ENCODE results near the gene BAG3.

- TF ChIP-seq CTCF (conservative IDR thresholded peaks at IDR 0.05; ENCODE audit: low read length) (no peak), EZH2phosphoT487 (IDR thresholded peaks at IDR 0.05; ENCODE audit: borderline replicate concordance, low read depth, low read length) (no peak)
These were observed 10.8 kb upstream of the BAG3 start for GRCh38 chr10:119640384-119640783.
